ENCODE measurements around the gene RPN2. TPM values are rescaled to one million over a fixed set of nuclear protein-coding genes. Genes with fewer than 3 reads are reported as not detected.

The RPN2 gene
- total RNA-seq, 6 experiments from 2014 or later, result 261 to 304 (median 270) TPM

DNA sequence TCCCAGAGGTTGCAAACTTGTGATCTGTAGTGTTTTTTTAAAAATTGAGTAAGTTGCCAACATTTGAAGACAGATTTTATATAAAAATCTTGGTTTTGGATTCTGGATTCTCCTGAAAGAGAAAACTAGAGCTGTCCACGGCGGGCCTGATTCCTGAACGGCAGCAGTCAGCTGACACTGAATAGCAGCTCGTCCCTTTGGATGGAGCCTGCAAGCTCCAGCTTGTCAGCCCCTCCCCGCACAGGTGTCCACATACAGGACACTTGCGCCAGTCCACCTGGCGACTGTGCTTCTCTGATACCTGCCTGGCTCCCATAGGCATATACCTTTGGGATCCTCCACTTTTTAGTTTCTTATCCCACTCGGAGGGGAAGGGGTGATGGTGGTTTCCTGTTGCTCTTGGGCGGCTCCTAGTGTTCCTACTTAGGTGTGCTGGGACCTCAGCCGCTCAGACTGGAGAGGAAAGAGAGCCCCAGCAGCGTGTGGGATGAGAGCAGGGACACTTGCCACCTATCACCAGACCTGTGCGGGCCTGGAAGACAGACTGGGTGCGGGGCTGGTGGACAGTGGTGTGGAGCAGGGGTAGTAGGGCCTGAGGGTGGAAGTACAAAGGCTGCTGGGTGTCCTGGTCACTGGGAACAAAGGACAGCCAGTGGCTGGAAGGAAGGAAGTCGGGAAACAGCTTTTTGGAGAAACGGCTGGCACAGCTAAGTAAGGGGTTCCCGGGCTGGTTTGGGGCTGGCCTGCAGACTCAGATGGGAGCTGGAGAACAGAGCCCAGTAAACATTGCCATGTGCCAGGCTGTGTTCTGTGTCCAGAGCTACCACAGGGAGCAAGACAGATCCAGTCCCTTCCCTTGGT is 64.2 kb downstream of the RPN2 start:
- no peaks in the 10 kb centered on the region for H3K9me3 Mint-ChIP-seq
- no peaks in the 10 kb centered on the region; the same call in 1 of the 2 replicates for H3K27me3 Mint-ChIP-seq (ENCODE audit: insufficient read depth)
- peaks cover 21% of the 10 kb centered on the region; the same call in 1 of the 2 replicates for H3K36me3 Mint-ChIP-seq (ENCODE audit: low read depth)
- H3K4me3 Mint-ChIP-seq, result no peak overlapping the region
- H3K27ac Mint-ChIP-seq, result peak overlapping the region; percentile 60; the same call in 1 of the 2 replicates
- peak; percentile 23; the same call in 1 of the 2 replicates for TF ChIP-seq CTCF (IDR thresholded peaks at IDR 0.05)
- no peak for DNase-seq
- H3K4me1 Mint-ChIP-seq (ENCODE audit: low read depth), result no peaks in the 10 kb centered on the region

- H3K27ac Mint-ChIP-seq, result no peak overlapping the region
- H3K4me3 Mint-ChIP-seq, result no peak overlapping the region
- H3K27me3 Mint-ChIP-seq (ENCODE audit: insufficient read depth), result no peaks in the 10 kb centered on the region; the same call in 1 of the 2 replicates
- no peaks in the 10 kb centered on the region for H3K4me1 Mint-ChIP-seq (ENCODE audit: low read depth)
- no peak for TF ChIP-seq CTCF (IDR thresholded peaks at IDR 0.05)
- DNase-seq, result no peak
- H3K36me3 Mint-ChIP-seq (ENCODE audit: low read depth), result peaks cover 14% of the 10 kb centered on the region; the same call in 1 of the 2 replicates
- no peaks in the 10 kb centered on the region for H3K9me3 Mint-ChIP-seq
These were observed 64.9 kb downstream of the RPN2 start for GRCh38 chr20:37243937-37244571.

GRCh38 chr20:37244572-37244957 is 65.4 kb downstream of the RPN2 start:
- DNase-seq, result no peak
- no peak overlapping the region for H3K27ac Mint-ChIP-seq
- no peak overlapping the region for H3K4me3 Mint-ChIP-seq
- H3K36me3 Mint-ChIP-seq (ENCODE audit: low read depth), result peaks cover 14% of the 10 kb centered on the region; the same call in 1 of the 2 replicates
- H3K27me3 Mint-ChIP-seq (ENCODE audit: insufficient read depth), result no peaks in the 10 kb centered on the region; the same call in 1 of the 2 replicates
- no peak for TF ChIP-seq CTCF (IDR thresholded peaks at IDR 0.05)
- H3K4me1 Mint-ChIP-seq (ENCODE audit: low read depth), result no peaks in the 10 kb centered on the region
- H3K9me3 Mint-ChIP-seq, result no peaks in the 10 kb centered on the region

DNA sequence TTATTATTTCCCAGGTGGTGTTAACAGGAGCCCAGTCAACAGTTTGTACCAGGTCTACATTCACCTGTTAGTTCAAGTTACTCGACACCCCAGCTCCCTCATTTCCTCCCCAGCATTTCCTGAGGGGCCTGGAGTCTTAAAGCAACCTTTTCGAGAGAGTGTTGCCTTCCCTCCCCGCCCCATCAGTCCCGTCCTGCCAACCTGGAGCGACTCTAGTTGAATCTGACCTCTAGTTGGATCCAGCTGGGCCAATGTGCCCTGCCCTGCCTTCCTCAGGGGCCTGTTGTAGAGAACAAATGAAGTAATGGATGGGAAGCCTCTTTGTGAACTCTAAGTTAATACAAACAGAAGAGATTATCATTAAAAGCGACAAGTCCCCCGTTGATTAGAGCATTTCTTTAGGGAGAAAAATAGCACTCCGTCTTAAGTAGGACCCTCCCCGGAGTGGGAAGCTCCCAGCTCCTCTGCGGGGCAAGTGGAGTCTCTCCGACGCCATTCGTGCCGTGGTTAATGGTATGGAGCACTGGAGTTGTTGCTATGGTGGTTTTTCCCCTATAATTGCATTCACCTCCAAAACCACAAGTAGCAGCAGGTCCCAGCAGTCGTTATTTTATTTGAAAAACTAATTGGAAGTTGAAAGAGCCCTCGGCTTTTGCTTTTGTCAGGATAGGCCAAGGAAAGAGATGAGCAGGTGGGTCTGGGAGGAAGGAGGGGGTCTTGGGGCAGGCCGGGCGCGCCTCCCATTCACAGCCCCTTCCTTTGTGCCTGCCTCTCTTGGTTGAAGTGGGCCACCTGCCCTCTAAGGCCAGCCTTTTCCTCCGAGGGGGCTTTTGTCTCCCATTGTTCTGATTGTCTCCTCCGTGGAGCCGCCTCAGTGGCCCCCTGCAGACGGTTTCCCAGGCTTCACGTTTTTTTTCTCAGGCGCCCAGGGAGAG is 66.4 kb downstream of the RPN2 start:
- peaks cover 14% of the 10 kb centered on the region; the same call in 1 of the 2 replicates for H3K36me3 Mint-ChIP-seq (ENCODE audit: low read depth)
- no peaks in the 10 kb centered on the region; the same call in 1 of the 2 replicates for H3K27me3 Mint-ChIP-seq (ENCODE audit: insufficient read depth)
- H3K27ac Mint-ChIP-seq, result peak overlapping the region; percentile 29; the same call in 1 of the 2 replicates
- TF ChIP-seq CTCF (IDR thresholded peaks at IDR 0.05), result no peak
- H3K4me1 Mint-ChIP-seq (ENCODE audit: low read depth), result no peaks in the 10 kb centered on the region
- no peak for DNase-seq
- no peak overlapping the region for H3K4me3 Mint-ChIP-seq
- no peaks in the 10 kb centered on the region for H3K9me3 Mint-ChIP-seq

DNA sequence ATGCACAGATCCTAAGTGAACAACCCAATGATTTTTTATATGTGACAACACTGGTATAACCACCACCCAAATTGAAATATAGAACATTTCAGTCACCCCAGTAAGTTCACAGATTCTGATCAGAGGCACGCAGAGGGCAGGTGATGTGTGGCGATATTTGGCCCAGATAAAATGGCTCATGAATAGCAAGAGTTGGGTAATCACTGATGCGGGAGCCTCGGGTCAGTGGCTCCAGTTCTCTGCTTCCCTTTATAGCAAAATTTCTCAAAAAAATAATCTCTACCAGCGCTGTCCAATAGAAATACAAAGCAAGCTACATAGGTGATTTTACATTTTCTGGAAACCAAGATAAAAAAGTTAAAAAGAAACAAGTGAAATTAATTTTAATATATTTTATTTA is 67.6 kb downstream of the RPN2 start:
- Mint-ChIP-seq H3K4me3 (no peak overlapping the region), H3K27ac (no peak overlapping the region), H3K36me3 (ENCODE audit: low read depth) (peaks cover 6% of the 10 kb centered on the region; the same call in 1 of the 2 replicates), H3K9me3 (no peaks in the 10 kb centered on the region), H3K4me1 (ENCODE audit: low read depth) (no peaks in the 10 kb centered on the region), H3K27me3 (ENCODE audit: insufficient read depth) (no peaks in the 10 kb centered on the region; the same call in 1 of the 2 replicates)
- no peak for DNase-seq
- TF ChIP-seq CTCF (IDR thresholded peaks at IDR 0.05), result no peak
